ENCODE results near the gene EXOG. TPM values are rescaled to one million over a fixed set of nuclear protein-coding genes. Genes with fewer than 3 reads are reported as not detected.
"Not testable (repeated sequence)": the region's sequence is repeated elsewhere in the genome, so short reads cannot be mapped to it uniquely, and the experiment has no call there.

Gene EXOG
- total RNA-seq, 1 experiment from 2014 or later, result 5.1 TPM

DNA sequence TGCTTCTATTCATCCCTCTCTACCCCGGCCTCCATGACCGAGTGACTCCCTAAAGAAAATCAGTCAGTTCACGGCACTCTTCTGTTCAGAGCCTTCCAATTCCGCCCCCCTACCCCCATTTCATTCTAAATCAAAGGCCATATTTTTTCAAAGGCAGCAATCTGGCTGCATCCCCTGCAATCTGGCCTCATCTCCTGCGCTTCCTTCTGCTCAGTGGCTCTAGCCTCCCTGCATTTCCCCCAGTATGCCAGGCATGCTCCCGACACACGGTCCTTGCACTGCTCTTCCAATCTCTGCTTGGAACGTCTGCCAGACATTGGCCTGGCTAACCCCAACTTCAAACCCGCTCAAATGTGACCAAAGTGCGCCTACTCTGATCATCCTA is 67.7 kb downstream of the EXOG start:
- DNase-seq (ENCODE audit: low spot score), result no peak

- no peak for DNase-seq (ENCODE audit: low spot score)
Measured at GRCh38 chr3:38564631-38565338, 68.6 kb downstream of the EXOG start.

DNA sequence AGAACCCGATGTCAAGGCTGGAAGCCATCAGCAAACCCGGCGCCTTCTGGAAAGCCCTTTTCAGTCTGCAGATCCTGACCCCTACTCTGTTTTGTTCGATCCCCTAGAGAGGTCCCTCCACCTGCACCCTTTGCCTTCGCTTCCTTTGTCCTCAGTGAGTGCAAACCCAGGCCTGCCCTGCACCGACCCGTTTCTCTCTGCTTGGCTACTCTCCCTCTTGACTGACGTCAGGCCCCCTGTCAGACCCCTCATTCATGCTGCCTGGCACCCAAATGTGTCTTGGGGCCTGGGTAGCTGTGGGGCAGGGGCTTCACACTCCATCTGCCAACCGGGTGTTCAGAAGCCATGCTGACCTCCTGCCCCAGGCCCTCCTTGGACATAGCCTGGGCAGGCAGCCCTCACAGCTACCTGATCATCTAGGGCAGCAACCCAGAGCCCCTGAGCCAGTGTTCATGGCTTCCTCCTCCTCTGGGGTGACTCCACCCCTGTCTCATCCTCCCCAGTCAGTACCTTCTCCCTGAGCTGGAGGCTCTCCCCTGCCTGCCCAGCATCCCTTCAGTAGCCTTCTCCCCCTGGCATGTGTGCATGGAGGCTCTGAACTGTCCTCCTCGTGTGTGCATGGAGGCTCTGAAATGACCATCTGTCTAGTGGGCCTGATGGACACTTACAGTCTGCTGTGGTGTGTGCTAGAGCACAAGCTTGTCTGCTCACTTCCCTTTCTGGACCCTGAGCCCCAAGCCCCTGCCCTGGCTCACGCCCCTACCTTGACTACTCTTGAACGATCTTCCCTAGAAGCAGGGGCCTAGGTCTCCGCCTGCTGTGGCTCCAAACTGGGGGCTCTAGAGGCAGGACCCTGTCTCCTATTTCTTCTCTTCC is 69.4 kb downstream of the EXOG start:
- DNase-seq (ENCODE audit: low spot score), result no peak

DNA sequence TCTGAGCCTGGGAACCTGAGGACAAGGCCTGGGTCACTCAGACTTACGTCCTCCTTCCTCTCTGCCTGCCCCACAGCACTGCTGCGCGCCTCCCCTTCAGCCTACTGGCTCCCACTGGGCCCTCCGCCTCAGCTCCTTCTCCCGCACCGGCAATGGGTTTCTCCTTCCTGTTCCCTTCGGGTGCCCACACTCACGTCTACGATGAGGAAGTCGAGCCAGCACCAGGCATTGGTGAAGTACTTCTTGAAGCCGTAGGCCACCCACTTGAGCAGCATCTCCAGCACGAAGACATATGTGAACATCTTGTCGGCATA is 70.0 kb downstream of the EXOG start:
- DNase-seq (ENCODE audit: low spot score), result no peak

DNA sequence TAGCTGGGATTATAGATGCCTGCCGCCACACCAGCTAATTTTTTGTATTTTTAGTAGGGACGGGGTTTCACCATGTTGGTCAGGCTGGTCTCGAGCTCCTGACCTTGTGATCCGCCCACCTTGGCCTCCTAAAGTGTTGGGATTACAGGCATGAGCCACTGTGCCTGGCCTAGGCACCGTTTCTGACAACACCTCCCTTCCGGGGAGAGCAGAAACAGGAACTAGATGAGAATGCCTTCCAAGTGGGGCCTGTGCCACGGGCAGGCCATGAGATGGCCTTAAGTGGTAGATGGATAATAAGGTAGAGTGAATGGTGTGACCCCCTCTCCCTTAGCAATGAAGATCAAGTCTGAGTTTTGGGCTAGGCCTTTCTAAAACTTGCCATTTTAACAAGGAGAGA is 70.7 kb downstream of the EXOG start:
- not testable (repeated sequence) for DNase-seq (ENCODE audit: low spot score)

DNA sequence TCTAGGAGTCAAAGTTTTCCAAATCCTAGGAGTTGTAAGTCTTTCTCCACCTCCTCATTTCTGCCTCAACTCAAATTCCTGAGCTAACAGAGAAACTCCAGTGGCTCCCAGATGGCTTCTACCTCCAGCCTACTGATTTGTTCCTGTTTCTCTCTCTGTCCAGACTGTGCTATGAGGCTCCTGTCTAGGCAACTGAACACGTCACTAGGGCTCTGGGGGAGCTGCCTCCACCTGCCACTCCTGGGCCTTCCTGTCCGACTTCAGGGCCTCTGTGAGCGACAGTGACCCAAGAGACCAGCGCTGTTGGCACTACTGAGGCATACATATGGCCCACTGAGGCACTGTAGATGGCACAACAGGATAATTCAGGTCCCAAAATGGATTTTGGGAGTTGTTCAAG is 71.4 kb downstream of the EXOG start:
- no peak for DNase-seq (ENCODE audit: low spot score)

DNA sequence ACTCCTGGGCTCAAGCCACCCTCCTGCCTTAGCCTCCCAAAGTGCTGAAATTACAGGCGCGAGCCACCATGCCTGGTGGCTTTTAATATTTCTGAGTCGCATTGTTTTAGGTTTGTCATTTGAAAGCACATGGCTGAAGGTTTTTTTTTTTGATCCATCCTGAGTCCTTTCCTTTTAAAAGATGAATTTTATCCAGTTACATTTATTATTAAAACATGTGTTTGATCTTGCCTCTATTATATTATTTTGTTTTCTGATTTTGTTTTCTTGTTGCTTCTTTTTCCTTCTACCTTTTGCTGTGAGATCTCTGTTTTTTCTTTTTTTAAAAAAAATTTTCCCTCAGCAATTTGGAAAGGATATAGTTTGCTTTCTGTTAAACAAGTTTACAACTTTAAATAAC is 77.0 kb downstream of the EXOG start:
- no peak for DNase-seq (ENCODE audit: low spot score)

- no peak for DNase-seq (ENCODE audit: low spot score)
Measured at GRCh38 chr3:38573556-38573955, 77.4 kb downstream of the EXOG start.

DNA sequence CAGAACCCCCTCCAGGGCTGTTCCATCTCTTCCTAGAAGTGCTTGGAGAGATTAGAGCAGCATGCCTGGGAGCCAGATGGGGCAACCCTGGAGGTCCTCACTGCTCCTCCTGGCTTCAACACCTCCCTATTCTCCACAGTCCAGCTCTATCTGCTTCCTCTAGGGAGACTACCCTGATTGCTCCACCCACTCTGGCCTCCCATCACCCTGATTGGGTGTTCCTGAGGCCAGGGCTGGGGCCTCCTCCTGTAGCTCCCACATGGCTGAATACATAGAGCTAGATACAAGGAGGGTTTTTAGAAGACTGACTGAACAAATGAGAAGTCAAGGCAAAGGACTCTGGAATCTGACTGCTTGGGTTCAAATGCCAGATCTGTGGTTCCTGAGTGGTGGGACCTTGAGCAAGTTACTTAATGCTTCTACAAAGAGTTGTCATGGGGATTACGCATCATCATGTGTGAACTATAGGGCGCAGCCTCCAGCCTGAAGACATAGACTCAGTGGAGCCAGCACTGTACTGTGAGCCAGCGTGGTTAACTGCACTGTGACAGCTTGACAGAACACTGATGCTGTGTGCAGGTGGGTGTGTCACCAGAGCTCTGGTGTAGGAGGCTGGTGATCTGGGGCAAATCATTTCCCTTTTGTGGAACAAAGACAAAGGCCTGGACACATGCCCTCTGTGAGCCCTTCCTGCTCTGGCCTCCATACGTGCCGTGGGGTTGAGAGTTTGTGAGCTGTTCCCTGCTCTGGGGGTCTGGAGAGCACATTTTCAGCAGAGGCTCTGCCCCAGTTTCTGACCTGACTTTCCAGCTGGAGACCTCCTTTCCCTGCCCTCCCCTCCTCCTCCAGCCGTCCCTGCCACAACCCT is 78.5 kb downstream of the EXOG start:
- DNase-seq (ENCODE audit: low spot score), result no peak

GRCh38 chr3:38575279-38575843 is 79.2 kb downstream of the EXOG start:
- no peak for DNase-seq (ENCODE audit: low spot score)

Small RNA genes within 50 kb of the gene (small RNA-seq; reads per million reads assigned to genes)
- not detected for gene RF00019

Other genes with a start within 250 kb of the EXOG start
- gene SLC22A13, start 230.5 kb upstream of the EXOG start, total RNA-seq (2014; rRNA removed; shearing (Covaris generic)), result 0.25 and 0.26 TPM in 2 replicates
- not detected in 2 replicates for gene SLC22A14, start 214.0 kb upstream of the EXOG start, total RNA-seq (2014; rRNA removed; shearing (Covaris generic))
- gene XYLB, start 149.6 kb upstream of the EXOG start, total RNA-seq (2014; rRNA removed; shearing (Covaris generic)), result 4.2 and 4.4 TPM in 2 replicates
- 3.0 and 5.2 TPM in 2 replicates for gene ACVR2B, start 42.5 kb upstream of the EXOG start, total RNA-seq (2014; rRNA removed; shearing (Covaris generic))
- not detected in 2 replicates for gene SCN5A, start 153.3 kb downstream of the EXOG start, total RNA-seq (2014; rRNA removed; shearing (Covaris generic))

All from HT-29 (cell line).